Osteoblast (primary cell): ENCODE data around the gene EXOC2. TPM values are rescaled to one million over a fixed set of nuclear protein-coding genes. Genes with fewer than 3 reads are reported as not detected.

Experiments used
- DNase-seq: peaks from one replicate; pipeline ENCODE4 v3.0.0; 2011; ENCODE audit warnings: low spot score, mixed read lengths; ENCODE audit not compliant: insufficient read length; ENCODE audit errors: missing footprints
- H2AFZ ChIP-seq: 2 replicates; pipeline ENCODE4 v1.6.0; 2011; ENCODE audit warnings: mild to moderate bottlenecking, low read length
- H3K27ac ChIP-seq: 2 replicates; pipeline ENCODE4 v1.5.1; 2011; ENCODE audit warnings: mild to moderate bottlenecking, low read depth, low read length, moderate library complexity
- H3K27me3 ChIP-seq: 2 replicates; pipeline ENCODE4 v1.6.0; 2012; ENCODE audit warnings: mild to moderate bottlenecking, control low read depth, inconsistent platforms, low read length, moderate library complexity; ENCODE audit not compliant: insufficient read depth
- H3K36me3 ChIP-seq: 2 replicates; pipeline ENCODE4 v1.5.1; 2011; ENCODE audit warnings: mild to moderate bottlenecking, low read length, control low read depth, moderate library complexity; ENCODE audit not compliant: insufficient read depth
- H3K4me1 ChIP-seq: 2 replicates; pipeline ENCODE4 v1.5.1; 2011; ENCODE audit warnings: mild to moderate bottlenecking, low read length, control low read depth, moderate library complexity; ENCODE audit not compliant: insufficient read depth
- H3K4me2 ChIP-seq: 2 replicates; pipeline ENCODE4 v1.6.0; 2011; ENCODE audit warnings: mild to moderate bottlenecking, low read length; ENCODE audit not compliant: insufficient read depth
- H3K4me3 ChIP-seq: fragments of 200-600 bp; sonication (generic); 3 replicates; pipeline ENCODE4 v1.5.1; 2012; ENCODE audit warnings: mild to moderate bottlenecking, low read length, inconsistent platforms; ENCODE audit not compliant: insufficient read depth
- H3K79me2 ChIP-seq: 2 replicates; pipeline ENCODE4 v1.6.0; 2012; ENCODE audit warnings: mild to moderate bottlenecking, low read length, control low read depth, inconsistent platforms; ENCODE audit not compliant: insufficient read depth
- H3K9me3 ChIP-seq: 2 replicates; pipeline ENCODE4 v1.5.1; 2011; ENCODE audit warnings: low read depth, low read length, control low read depth
- H4K20me1 ChIP-seq: 2 replicates; pipeline ENCODE4 v1.6.0; 2012; ENCODE audit warnings: mild to moderate bottlenecking, low read length, control low read depth; ENCODE audit not compliant: insufficient read depth
- CTCF ChIP-seq: IDR thresholded peaks from 2 replicates; pipeline ENCODE4 v1.5.1; 2011; ENCODE audit warnings: mild to moderate bottlenecking, low read depth, low read length, moderate library complexity; ENCODE audit errors: extremely low read depth
- total RNA-seq: library from RNA; depleted of rRNA; stranded (reverse); fragments of >200 nt; gene quantifications from 2 replicates; pipeline ENCODE4 v1.2.3, GENCODE V29; 2012

EXOC2 gene
- total RNA-seq, 1 donor = 19.5 TPM

- TF ChIP-seq CTCF = no peak
- no peak overlapping the region for H2AFZ ChIP-seq
- H3K36me3 ChIP-seq = peaks cover 14% of the 10 kb centered on the region
- H3K4me2 ChIP-seq = no peak overlapping the region
- DNase-seq = no peak
- H3K79me2 ChIP-seq = no peaks in the 10 kb centered on the region
- no peaks in the 10 kb centered on the region for H4K20me1 ChIP-seq
- no peaks in the 10 kb centered on the region for H3K27me3 ChIP-seq
- no peak overlapping the region for H3K4me3 ChIP-seq
- no peaks in the 10 kb centered on the region for H3K9me3 ChIP-seq
- no peaks in the 10 kb centered on the region for H3K4me1 ChIP-seq
- H3K27ac ChIP-seq = no peak overlapping the region
These were observed 143.0 kb downstream of the EXOC2 start for GRCh38 chr6:549906-550305.

GRCh38 chr6:548517-548916, 144.4 kb downstream of the EXOC2 start:
- H3K36me3 ChIP-seq = peaks cover 19% of the 10 kb centered on the region
- no peaks in the 10 kb centered on the region for H3K79me2 ChIP-seq
- no peaks in the 10 kb centered on the region for H4K20me1 ChIP-seq
- H3K4me2 ChIP-seq = no peak overlapping the region
- DNase-seq = no peak
- H3K9me3 ChIP-seq = no peaks in the 10 kb centered on the region
- H3K27me3 ChIP-seq = no peaks in the 10 kb centered on the region
- H2AFZ ChIP-seq = no peak overlapping the region
- H3K4me3 ChIP-seq = no peak overlapping the region
- TF ChIP-seq CTCF = no peak
- no peaks in the 10 kb centered on the region for H3K4me1 ChIP-seq
- no peak overlapping the region for H3K27ac ChIP-seq

- Histone ChIP-seq H3K4me1 (no peaks in the 10 kb centered on the region), H4K20me1 (no peaks in the 10 kb centered on the region), H3K79me2 (no peaks in the 10 kb centered on the region), H3K4me3 (no peak overlapping the region), H3K9me3 (no peaks in the 10 kb centered on the region), H3K27me3 (no peaks in the 10 kb centered on the region), H3K4me2 (no peak overlapping the region), H3K27ac (no peak overlapping the region), H3K36me3 (peaks cover 19% of the 10 kb centered on the region), H2AFZ (no peak overlapping the region)
- no peak for TF ChIP-seq CTCF
- DNase-seq = no peak
These were observed 144.8 kb downstream of the EXOC2 start for GRCh38 chr6:548091-548490.

GRCh38 chr6:540490-540889, 152.4 kb downstream of the EXOC2 start:
- Histone ChIP-seq H3K4me3 (no peak overlapping the region), H3K27ac (no peak overlapping the region), H3K9me3 (no peaks in the 10 kb centered on the region), H2AFZ (no peak overlapping the region), H4K20me1 (no peaks in the 10 kb centered on the region), H3K4me1 (no peaks in the 10 kb centered on the region), H3K36me3 (peaks cover 15% of the 10 kb centered on the region), H3K79me2 (no peaks in the 10 kb centered on the region), H3K27me3 (no peaks in the 10 kb centered on the region), H3K4me2 (no peak overlapping the region)
- TF ChIP-seq CTCF = no peak
- DNase-seq = no peak
